SHP77 treated with DMSO at 0.1 percent for 48 hours (cell line): ENCODE results near the gene LTF.
"Not testable (repeated sequence)": the region's sequence is repeated elsewhere in the genome, so short reads cannot be mapped to it uniquely, and the experiment has no call there.

Source experiments
- DNase-seq: peaks from one replicate; lab custom pipeline; 2025; lab: John Stamatoyannopoulos, UW

LTF gene

DNA sequence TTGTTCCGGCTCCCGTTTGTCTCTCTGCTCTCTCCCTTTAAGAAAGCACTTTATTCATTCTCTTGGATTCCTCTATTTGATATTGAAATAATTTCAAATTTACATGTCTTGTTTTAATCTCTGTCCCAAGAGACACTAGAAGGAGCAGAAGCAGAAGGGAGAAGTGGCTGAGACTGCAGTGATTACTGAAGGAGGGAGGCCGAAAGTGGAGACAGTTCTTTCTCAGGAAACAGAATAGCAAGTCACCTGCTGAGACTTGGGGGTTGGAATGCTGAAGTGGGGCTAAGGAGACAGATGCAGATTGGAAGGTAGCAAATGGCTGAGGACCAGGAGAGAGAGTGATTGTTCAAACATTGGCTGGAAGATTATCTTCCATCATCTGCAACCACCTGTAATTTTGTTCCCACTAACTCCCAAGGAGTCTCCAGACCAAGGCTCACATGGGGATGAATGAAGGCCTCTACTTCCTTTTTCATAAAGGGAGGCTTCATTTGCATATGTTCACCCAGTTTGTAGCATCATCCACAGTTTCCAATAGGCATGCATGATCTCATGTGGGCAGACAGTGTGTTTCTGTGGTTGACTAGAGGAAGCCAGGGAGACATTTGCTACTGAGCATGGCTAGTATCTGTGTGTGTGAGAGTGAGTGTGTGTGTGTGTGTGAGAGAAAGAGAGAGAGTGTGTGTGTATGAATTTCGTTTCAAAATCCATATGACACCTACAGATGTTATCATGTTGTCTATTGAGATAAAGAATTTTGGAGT, 24.0 kb downstream of the LTF start:
- DNase-seq = no peak

DNA sequence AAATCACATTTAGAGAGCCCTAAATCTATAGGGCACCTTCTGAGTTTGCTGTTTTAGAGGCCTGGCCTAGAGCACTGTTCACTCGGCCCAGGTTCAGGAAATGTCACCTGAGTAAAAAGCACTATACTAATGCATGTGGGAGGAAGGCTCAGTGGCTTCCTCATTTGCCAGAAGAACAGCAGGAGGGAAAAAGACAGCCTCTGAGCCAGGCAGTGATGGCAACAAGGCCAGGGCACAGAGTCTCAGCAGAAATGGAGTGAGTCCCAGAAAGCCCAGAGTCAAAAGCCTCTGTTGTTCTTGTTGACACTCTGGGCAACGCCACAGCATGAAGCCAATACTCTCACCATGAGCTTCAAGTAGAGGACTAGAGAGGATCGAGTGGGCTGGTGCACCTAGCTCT, 25.9 kb downstream of the LTF start:
- DNase-seq = no peak

- no peak for DNase-seq
Measured at GRCh38 chr3:46435081-46435726, 29.5 kb downstream of the LTF start.

GRCh38 chr3:46433841-46434240, 30.9 kb downstream of the LTF start:
- no peak for DNase-seq

- not testable (repeated sequence) for DNase-seq
Measured at GRCh38 chr3:46433118-46433517, 31.6 kb downstream of the LTF start.

- not testable (repeated sequence) for DNase-seq
Measured at GRCh38 chr3:46431905-46432304, 32.8 kb downstream of the LTF start.

- not testable (repeated sequence) for DNase-seq
Measured at GRCh38 chr3:46430879-46431278, 33.8 kb downstream of the LTF start.

- DNase-seq = no peak
Measured at GRCh38 chr3:46429671-46430070, 35.0 kb downstream of the LTF start.

GRCh38 chr3:46429250-46429649, 35.5 kb downstream of the LTF start:
- no peak for DNase-seq

DNA sequence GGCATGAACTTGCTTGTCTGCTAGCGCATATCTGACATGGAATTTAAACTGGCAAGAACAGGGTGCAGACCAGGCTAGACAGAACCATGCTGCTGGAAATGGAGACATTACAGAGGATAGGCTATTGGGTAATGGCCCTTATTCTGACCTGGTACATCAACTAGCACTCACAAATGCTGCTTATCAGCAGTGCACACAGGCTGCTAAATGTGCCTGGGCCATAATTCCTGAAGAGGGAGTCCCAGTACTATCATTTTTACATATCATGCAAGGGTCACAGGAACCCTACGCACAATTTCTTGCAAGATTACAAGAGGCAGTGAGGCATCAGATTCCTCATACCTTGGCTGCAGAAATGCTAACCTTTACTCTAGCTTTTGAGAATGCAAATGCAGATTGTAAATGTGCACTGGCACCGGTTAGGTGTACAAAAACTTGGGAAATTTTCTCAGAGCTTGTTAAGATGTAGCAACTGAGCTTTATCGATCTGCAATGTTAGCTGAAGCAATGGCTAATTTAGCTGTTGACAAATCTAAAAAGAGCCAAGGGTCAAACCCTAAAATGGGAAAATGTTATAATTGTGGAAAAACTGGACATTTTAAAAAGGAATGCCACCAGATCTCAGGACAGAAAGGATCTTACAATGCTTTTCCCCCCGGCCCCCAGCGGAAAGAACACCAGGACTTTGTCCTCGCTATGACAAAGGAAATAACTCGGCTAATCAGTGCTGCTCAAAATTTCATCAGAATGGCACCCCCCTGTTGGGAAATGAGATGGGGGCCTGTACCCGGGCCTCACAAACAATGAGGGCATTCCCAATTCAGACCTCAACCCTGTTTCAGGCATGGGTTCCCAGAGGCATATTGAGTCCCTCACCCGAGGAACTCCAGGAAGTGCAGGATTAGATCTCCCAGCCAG, 36.5 kb downstream of the LTF start:
- DNase-seq = no peak

DNA sequence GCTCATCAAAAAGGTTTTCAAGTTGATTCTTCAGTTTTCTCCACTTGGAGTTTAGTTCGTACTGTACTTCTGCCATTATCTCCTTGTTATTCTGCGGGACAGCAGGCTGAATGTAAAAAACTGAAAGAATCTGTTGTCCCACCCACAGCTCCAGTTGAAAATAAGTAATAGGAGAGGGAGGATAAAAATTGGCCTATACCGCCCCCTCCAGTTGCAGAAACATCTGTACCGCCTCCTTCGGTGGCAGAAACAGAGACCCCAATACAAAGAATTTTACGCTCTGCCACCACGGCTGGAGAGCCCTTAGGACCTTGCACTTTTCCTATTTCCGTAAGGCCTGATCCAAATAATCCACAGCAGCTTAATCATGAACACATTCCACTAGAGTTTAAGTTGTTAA, 37.3 kb downstream of the LTF start:
- DNase-seq = not testable (repeated sequence)

DNA sequence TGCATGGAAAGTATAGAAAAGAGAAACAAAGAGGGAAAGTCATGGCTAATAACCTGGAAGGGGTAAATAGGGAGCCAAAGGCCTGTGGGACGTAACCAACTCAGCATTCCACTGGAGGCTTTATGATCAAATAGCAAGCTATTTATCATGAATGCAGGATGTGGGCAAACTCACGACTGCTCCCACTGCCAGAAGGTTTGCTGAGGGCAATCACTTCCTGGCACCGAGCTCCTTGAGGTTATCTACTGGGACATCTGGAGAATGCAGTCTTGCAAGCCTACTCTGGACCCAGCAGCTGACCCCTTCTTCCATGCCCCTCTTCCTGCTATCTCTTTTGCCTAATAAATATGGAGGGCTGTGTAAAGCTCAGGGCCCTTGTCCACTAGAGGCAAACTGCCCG, 38.2 kb downstream of the LTF start:
- not testable (repeated sequence) for DNase-seq

- DNase-seq = no peak
Measured at GRCh38 chr3:46423588-46423987, 41.1 kb downstream of the LTF start.

DNA sequence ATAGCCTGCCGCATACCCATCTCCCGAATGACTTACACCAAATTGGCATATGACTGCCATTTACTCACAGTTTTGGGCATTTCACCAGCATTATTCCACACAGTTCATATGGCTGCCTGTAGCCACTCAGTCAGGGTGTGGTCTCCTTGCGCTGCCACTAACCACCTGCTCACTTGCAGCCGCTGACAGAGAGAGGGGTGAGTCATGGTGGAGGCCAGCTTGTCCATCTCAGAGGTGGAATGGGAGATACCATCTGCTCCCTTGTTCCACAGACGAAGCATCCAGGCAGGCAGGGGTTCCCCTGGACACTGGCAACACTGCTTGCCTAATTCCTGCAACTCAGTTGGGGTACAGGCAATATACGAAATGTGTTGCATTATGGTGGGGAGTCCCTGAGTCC, 42.1 kb downstream of the LTF start:
- no peak for DNase-seq

- no peak for DNase-seq
Measured at GRCh38 chr3:46420931-46421330, 43.8 kb downstream of the LTF start.

- no peak for DNase-seq
Measured at GRCh38 chr3:46419816-46420215, 44.9 kb downstream of the LTF start.

DNA sequence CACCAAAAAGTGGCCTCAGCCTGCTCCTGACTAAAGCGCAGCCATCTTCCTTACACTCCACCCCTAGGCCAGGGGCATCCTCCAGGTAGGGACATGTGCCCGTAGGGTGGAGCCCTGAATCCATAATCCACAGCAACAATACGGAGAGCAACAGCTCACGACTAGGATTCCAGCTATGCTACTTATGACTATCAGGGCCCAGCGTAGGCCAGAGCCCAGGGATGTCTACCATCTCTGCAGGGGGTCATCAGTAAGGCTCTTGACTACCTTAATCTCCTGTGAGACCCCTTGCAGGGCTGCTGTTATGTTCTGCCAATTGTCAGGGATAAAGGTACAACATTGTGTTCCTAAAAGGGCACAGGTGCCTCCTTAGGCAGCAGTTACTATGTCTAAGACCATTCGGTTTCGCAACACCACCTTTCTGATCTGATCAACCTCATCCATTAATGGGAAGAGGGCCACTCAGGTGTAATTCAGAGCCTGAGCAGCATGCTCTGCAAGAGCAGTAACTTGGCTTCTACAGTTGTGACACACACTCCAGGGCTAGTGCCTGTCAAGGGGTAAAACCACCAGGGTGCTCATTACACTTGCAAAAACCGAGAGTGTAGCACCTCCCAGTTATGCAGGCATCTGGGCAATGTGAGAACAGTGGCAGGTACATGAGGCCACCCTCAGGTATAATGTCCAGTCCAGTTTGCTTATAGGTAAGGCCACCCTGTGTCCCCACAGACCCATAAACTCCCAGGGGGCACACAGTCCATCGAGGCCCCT, 46.7 kb downstream of the LTF start:
- no peak for DNase-seq

DNA sequence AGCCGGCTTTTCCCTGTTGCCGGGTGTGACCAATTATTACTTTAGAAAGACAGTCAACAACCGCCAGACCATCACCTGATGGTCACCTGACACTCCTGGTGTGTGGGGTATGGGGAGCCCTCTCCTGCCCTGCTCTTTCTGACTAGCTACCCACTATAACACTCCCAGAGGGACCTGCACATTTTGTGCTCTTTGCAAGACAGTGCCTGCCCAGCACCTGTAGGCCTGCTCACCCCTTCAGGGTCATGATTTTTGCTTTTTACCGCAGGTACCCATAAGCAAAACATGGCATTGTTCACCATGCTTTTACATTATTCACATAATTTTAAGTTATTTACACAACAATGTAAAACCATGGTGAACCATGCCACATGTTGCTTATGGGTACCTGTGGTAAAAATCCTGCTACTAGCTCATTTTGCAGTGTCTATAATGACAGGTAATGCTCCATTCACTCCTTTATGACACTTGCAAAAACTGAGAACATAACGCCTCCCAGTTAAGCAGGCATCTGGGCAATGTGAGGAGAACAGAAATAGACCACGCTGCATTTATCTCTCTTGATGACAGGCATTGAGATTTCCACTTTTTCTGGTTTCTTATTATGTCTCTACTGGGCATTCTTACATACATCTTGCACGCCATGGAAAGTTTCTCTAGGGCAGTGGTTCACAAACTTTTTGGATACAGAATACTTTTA, 47.7 kb downstream of the LTF start:
- no peak for DNase-seq

DNA sequence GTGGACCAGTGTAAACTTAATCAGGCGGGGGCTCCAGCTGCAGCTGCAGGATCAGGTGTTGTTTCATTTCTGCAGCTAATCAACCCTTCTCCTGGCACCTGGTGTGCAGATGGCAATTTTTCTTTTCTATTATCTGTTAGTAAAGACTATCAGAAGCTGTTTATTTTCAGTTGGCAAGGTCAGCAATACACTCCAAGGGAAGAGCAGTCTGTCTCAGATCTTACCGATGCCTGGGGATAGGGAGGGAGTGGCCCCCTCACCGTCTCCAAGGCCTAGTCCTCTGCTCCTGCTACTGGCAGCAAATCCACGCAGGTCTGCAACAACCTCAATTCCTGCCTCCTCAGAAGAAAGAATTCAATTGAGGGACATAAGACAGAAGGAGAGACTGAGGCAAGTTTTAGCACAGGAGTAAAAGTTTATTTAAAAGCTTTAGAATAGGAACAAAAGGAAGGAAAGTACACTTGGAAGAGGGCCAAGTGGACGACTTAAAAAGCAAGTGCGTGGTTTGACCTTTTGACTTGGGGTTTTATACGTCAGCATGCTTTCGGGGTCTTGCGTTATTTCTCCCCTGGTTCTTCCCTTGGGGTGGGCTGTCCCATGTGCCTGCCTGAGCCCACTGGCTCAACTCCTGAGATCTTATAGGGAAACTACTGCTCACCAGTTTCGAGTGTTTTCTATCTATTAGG, 48.4 kb downstream of the LTF start:
- DNase-seq = peak; percentile 4

GRCh38 chr3:46414739-46415138, 50.0 kb downstream of the LTF start:
- no peak for DNase-seq

DNA sequence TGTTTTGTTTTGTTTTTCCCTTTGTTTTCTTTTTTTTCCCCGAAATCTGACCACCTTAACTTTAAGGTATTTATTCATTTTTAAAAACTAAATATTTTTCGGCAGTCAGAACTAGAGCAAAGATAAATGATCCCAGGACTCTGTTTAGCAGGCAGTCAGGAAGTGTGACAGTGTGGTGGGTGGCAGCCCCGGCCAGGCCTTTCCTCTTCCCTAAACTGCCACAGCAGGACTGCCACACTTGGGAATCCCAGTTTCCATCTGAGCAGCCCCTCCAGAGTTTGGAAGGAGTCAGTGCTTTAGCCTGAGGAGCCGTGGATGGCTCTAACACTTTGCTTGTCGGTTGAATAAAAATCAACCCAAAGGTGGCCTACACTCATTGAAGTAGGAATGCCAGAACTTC, 50.8 kb downstream of the LTF start:
- no peak for DNase-seq
